ENCODE data around the gene NPTXR.

GRCh38 chr22:38864361-38865191 lies 20.7 kb upstream of the NPTXR start:
- no peak for TF ChIP-seq CTCF (IDR thresholded peaks at IDR 0.05)
- TF ChIP-seq EP300 (IDR thresholded peaks at IDR 0.05) = no peak
- no peak for TF ChIP-seq POLR2A (IDR thresholded peaks at IDR 0.05)
- no peak for TF ChIP-seq POLR2AphosphoS5 (IDR thresholded peaks at IDR 0.05)
